PC-9 (cell line): Measurements from ENCODE around the gene PLEKHA7. TPM values are rescaled to one million over a fixed set of nuclear protein-coding genes. Genes with fewer than 3 reads are reported as not detected.

Experiments used
- BruUV-seq: library from RNA; stranded (reverse); fragments of 400-500 nt; replicated peaks from 2 replicates; lab custom pipeline; 2021; lab: Mats Ljungman, UMichigan
- CTCF ChIA-PET: fragments of 300-600 bp; sonication (Branson Sonifier 250); formaldehyde crosslinking; loops from one replicate; lab custom pipeline; 2022; ENCODE audit warnings: antibody characterized with exemption; lab: Charles Lee
- POLR2A ChIA-PET: fragments of 300-600 bp; sonication (Branson Sonifier 250); formaldehyde crosslinking; loops from one replicate; lab custom pipeline; 2022; ENCODE audit warnings: antibody characterized with exemption; ENCODE audit not compliant: unreplicated experiment; lab: Charles Lee
- DNase-seq, 2 experiments: peaks; one replicate each; pipeline versions ENCODE4 v3.0.0 to v3.0.0-alpha.2; 2015 to 2022; ENCODE audit warnings: mixed read lengths in 1 of 2
- H2AFZ ChIP-seq: fragments of 200-600 bp; sonication (generic); 2 replicates; pipeline ENCODE4 v1.8.1; 2017; ENCODE audit warnings: antibody characterized with exemption
- H3F3A ChIP-seq: fragments of 200-600 bp; sonication (generic); 2 replicates; pipeline ENCODE4 v1.8.1; 2017; ENCODE audit warnings: antibody characterized with exemption, mild to moderate bottlenecking, low read depth; ENCODE audit not compliant: insufficient read depth
- H3K27ac ChIP-seq: fragments of 200-600 bp; sonication (generic); 2 replicates; pipeline ENCODE4 v1.6.1; 2016; ENCODE audit warnings: mixed run types
- H3K27me3 ChIP-seq: fragments of 200-600 bp; sonication (generic); 2 replicates; pipeline ENCODE4 v1.6.1; 2016; ENCODE audit warnings: low read depth, mixed run types; ENCODE audit not compliant: insufficient read depth
- H3K36me3 ChIP-seq: fragments of 200-600 bp; sonication (generic); 2 replicates; pipeline ENCODE4 v1.6.1; 2016; ENCODE audit warnings: low read depth, mixed run types
- H3K4me1 ChIP-seq: fragments of 200-600 bp; sonication (generic); replicated peaks from 2 replicates; pipeline ENCODE4 v1.6.1; 2016; ENCODE audit warnings: mixed run types; ENCODE audit not compliant: insufficient read depth
- H3K4me2 ChIP-seq: fragments of 200-600 bp; sonication (generic); 2 replicates; pipeline ENCODE4 v1.6.1; 2017; ENCODE audit warnings: mixed run types
- H3K4me3 ChIP-seq: fragments of 200-600 bp; sonication (generic); 2 replicates; pipeline ENCODE4 v1.6.1; 2016; ENCODE audit warnings: mixed run types
- H3K79me2 ChIP-seq: fragments of 200-600 bp; sonication (generic); 2 replicates; pipeline ENCODE4 v1.6.1; 2017; ENCODE audit warnings: low read depth, mixed run types
- H3K9me2 ChIP-seq: fragments of 200-600 bp; sonication (generic); 2 replicates; pipeline ENCODE4 v1.8.1; 2017; ENCODE audit warnings: mild to moderate bottlenecking; ENCODE audit not compliant: insufficient read depth
- H3K9me3 ChIP-seq: fragments of 200-600 bp; sonication (generic); 2 replicates; pipeline ENCODE4 v1.8.1; 2016; ENCODE audit warnings: low read depth; ENCODE audit not compliant: insufficient read depth
- H4K20me1 ChIP-seq: fragments of 200-600 bp; sonication (generic); 2 replicates; pipeline ENCODE4 v1.8.1; 2017; ENCODE audit not compliant: insufficient read depth
- EZH2 ChIP-seq: fragments of 200-600 bp; sonication (generic); IDR thresholded peaks from 2 replicates; pipeline ENCODE4 v1.8.0; 2017; ENCODE audit warnings: antibody characterized with exemption, low read depth
- intact Hi-C: fragments of 100-400 bp; cut with micrococcal nuclease; formaldehyde crosslinking; loops from one replicate; pipeline ENCODE4 v1.10.0; 2022; ENCODE audit not compliant: unreplicated experiment
- total RNA-seq: library from RNA; stranded (reverse); gene quantifications from 2 replicates; pipeline ENCODE4 v1.2.3, GENCODE V29; 2021
- TF ChIP-seq, protein P1 (sequence below): fragments of 200-600 bp; sonication (generic); conservative IDR thresholded peaks from 2 replicates; pipeline ENCODE4 v1.6.1; 2017; ENCODE audit warnings: mixed run types, antibody characterized with exemption, mild to moderate bottlenecking, moderate library complexity

PLEKHA7 gene
- total RNA-seq, 1 experiment from 2014 or later: 26.9 TPM

DNA sequence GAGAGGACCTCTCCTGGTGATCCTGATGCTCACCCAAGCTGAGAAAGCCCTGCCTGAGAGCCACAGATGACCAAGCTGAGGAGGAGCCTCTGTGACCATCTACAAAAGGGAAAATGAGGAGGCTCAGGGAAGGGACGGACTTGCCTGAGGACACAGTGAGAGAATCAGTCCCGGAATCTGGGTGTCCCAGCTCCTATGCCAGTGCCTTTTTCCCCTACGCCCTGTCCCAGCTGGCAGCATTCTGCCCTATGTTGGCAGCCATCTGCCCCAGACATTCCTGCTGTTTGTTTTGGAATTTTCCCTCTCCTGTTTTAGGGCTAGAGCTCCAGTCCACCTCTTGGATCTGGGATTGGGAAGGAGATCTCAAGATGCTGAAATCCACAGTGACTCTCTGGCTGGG is 221.2 kb downstream of the PLEKHA7 start:
- ChIA-PET POLR2A (no interaction called here), CTCF (interaction anchor here (0.7 kb wide), 1 partner anchor 591 kb away, joined by 3 read pairs; no protein-coding TSS in a partner anchor)
- no peak for DNase-seq
- no peaks in the 10 kb centered on the region; the same call in 1 of the 2 replicates for H4K20me1 ChIP-seq
- no peaks in the 10 kb centered on the region for H3K27me3 ChIP-seq
- H2AFZ ChIP-seq: no peak overlapping the region
- H3K9me2 ChIP-seq: no peaks in the 10 kb centered on the region
- intact Hi-C loops: no loop called here
- no peak for TF ChIP-seq EZH2
- TF ChIP-seq, protein P1, sequence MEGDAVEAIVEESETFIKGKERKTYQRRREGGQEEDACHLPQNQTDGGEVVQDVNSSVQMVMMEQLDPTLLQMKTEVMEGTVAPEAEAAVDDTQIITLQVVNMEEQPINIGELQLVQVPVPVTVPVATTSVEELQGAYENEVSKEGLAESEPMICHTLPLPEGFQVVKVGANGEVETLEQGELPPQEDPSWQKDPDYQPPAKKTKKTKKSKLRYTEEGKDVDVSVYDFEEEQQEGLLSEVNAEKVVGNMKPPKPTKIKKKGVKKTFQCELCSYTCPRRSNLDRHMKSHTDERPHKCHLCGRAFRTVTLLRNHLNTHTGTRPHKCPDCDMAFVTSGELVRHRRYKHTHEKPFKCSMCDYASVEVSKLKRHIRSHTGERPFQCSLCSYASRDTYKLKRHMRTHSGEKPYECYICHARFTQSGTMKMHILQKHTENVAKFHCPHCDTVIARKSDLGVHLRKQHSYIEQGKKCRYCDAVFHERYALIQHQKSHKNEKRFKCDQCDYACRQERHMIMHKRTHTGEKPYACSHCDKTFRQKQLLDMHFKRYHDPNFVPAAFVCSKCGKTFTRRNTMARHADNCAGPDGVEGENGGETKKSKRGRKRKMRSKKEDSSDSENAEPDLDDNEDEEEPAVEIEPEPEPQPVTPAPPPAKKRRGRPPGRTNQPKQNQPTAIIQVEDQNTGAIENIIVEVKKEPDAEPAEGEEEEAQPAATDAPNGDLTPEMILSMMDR: no peak
- no peaks in the 10 kb centered on the region for H3K36me3 ChIP-seq
- no peaks in the 10 kb centered on the region; the same call in 1 of the 2 replicates for H3K79me2 ChIP-seq
- H3K4me2 ChIP-seq: no peak overlapping the region
- peak overlapping the region; percentile 71; the same call in 1 of the 2 replicates for H3K27ac ChIP-seq
- no peaks in the 10 kb centered on the region for H3K9me3 ChIP-seq
- peaks cover 35% of the 10 kb centered on the region for H3K4me1 ChIP-seq
- no peak overlapping the region for H3K4me3 ChIP-seq
- H3F3A ChIP-seq: peaks cover 22% of the 10 kb centered on the region; the same call in 1 of the 2 replicates
- no TSS peak for BruUV-seq

DNA sequence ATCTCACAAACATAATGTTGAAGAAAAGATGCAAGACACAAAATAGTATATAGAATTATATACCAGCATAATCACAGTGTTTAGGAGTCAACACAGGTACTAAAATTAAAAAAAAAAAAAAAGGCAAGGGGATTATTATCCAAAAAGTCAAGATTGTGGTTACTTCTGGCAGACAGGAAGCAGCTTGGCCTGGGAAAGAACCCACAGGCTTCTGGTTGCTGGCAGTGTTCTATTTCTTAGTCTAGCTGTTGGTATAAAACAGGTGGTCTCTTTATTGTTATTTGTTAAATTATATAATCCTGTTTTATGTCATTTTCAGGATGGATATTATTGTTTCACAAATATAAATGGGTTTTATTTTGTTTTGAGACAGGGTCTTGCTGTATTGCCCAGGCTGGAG is 221.8 kb downstream of the PLEKHA7 start:
- no peak overlapping the region for H3K4me3 ChIP-seq
- H3K27me3 ChIP-seq: no peaks in the 10 kb centered on the region
- H3K9me3 ChIP-seq: no peaks in the 10 kb centered on the region
- peak overlapping the region; percentile 71 for H3K27ac ChIP-seq
- POLR2A ChIA-PET: no interaction called here
- no peaks in the 10 kb centered on the region for H3K9me2 ChIP-seq
- H3K79me2 ChIP-seq: no peaks in the 10 kb centered on the region; the same call in 1 of the 2 replicates
- no TSS peak for BruUV-seq
- no peaks in the 10 kb centered on the region; the same call in 1 of the 2 replicates for H4K20me1 ChIP-seq
- intact Hi-C loops: no loop called here
- TF ChIP-seq EZH2: no peak
- TF ChIP-seq, protein P1: no peak
- CTCF ChIA-PET: interaction anchor here (0.7 kb wide), 1 partner anchor 592 kb away, joined by 3 read pairs; no protein-coding TSS in a partner anchor
- DNase-seq: no peak
- H3F3A ChIP-seq: peaks cover 28% of the 10 kb centered on the region
- no peaks in the 10 kb centered on the region for H3K36me3 ChIP-seq
- no peak overlapping the region for H3K4me2 ChIP-seq
- H3K4me1 ChIP-seq: peaks cover 41% of the 10 kb centered on the region
- H2AFZ ChIP-seq: no peak overlapping the region

DNA sequence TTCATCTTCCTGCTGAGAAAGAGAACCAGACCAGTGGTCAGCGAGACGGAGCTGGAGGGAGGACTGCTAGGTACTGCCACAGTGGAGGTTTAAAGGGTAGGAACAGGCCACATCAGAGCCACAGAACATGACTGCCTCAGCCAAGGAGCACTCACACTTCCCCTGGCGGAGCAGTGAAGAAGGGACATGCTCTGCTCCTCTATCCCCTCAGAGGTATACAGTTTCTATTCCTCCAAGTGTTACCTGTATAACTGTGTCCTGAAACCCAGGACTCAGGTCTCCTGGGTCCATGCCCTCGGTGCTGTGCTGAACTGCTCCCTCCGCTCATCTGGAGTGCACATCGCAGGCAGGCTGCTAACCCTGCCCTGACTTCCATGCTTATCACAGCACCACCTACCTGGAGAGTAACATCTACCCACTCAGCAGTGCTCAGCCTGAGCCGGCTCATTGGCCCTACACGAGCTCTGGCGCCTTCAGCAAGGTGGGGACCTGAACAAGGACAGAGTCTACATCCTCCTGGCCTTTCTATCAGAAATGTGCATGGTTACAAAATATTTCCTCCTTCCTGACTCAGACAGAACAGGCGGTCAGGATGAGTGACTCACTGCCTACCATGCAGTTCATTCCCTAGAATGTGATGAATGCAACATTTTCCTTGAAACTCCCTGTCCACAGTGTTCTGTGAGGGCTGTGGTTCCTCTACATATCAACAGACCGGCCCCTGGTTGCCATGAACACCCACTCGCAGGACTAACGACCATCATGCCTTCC is 222.8 kb downstream of the PLEKHA7 start:
- H3K4me3 ChIP-seq: no peak overlapping the region
- POLR2A ChIA-PET: no interaction called here
- TF ChIP-seq EZH2: no peak
- TF ChIP-seq, protein P1: no peak

More for the DNA sequence above, 222.8 kb downstream of the PLEKHA7 start:
- H3K36me3 ChIP-seq: no peaks in the 10 kb centered on the region
- CTCF ChIA-PET: no interaction called here
- H3K27me3 ChIP-seq: no peaks in the 10 kb centered on the region
- intact Hi-C loops: no loop called here
- peak overlapping the region; percentile 71 for H3K27ac ChIP-seq
- no peak overlapping the region for H2AFZ ChIP-seq
- H3F3A ChIP-seq: peaks cover 32% of the 10 kb centered on the region
- peaks cover 48% of the 10 kb centered on the region for H3K4me1 ChIP-seq
- H3K9me3 ChIP-seq: no peaks in the 10 kb centered on the region
- no peaks in the 10 kb centered on the region for H3K9me2 ChIP-seq
- H3K79me2 ChIP-seq: no peaks in the 10 kb centered on the region; the same call in 1 of the 2 replicates
- H4K20me1 ChIP-seq: no peaks in the 10 kb centered on the region; the same call in 1 of the 2 replicates
- H3K4me2 ChIP-seq: peak overlapping the region; percentile 61
- BruUV-seq: no TSS peak
- DNase-seq: peak; percentile 45 to 87
